H9 (cell line): ENCODE measurements around the gene FBXO17. TPM values are rescaled to one million over a fixed set of nuclear protein-coding genes. Genes with fewer than 3 reads are reported as not detected.

Source experiments
- DNase-seq: peaks from one replicate; pipeline ENCODE4 v3.0.0-alpha.2; 2017
- H2AFZ ChIP-seq: one replicate; pipeline ENCODE4 v1.6.1; 2013; ENCODE audit warnings: mild to moderate bottlenecking, low read length, control low read depth, moderate library complexity
- H2AK5ac ChIP-seq: 2 replicates; pipeline ENCODE4 v1.6.1; 2013; ENCODE audit warnings: low read length, control low read depth, mixed read lengths; ENCODE audit not compliant: insufficient read length
- H2BK120ac ChIP-seq: one replicate; pipeline ENCODE4 v1.6.1; 2013; ENCODE audit warnings: low read depth, mild to moderate bottlenecking, low read length, control low read depth, inconsistent platforms; ENCODE audit not compliant: poor library complexity, severe bottlenecking
- H2BK12ac ChIP-seq: 2 replicates; pipeline ENCODE4 v1.6.1; 2013; ENCODE audit warnings: low read length, control low read depth, mixed read lengths, low read depth; ENCODE audit not compliant: insufficient read length
- H2BK15ac ChIP-seq: 2 replicates; pipeline ENCODE4 v1.6.1; 2013; ENCODE audit warnings: low read depth, low read length, control low read depth
- H2BK20ac ChIP-seq: one replicate; pipeline ENCODE4 v1.6.1; 2013; ENCODE audit warnings: low read depth, mild to moderate bottlenecking, low read length, control low read depth, inconsistent platforms; ENCODE audit not compliant: poor library complexity, severe bottlenecking
- H2BK5ac ChIP-seq: 2 replicates; pipeline ENCODE4 v1.6.1; 2013; ENCODE audit warnings: low read length, control low read depth, mixed read lengths; ENCODE audit not compliant: insufficient read length
- H3K14ac ChIP-seq: 2 replicates; pipeline ENCODE4 v1.6.1; 2013; ENCODE audit warnings: low read length, control low read depth; ENCODE audit not compliant: insufficient read depth
- H3K18ac ChIP-seq: 2 replicates; pipeline ENCODE4 v1.6.1; 2013; ENCODE audit warnings: low read depth, mild to moderate bottlenecking, mixed read lengths, low read length, control low read depth; ENCODE audit not compliant: insufficient read length
- H3K23ac ChIP-seq: 2 replicates; pipeline ENCODE4 v1.6.1; 2013; ENCODE audit warnings: low read length, control low read depth, mixed read lengths, low read depth; ENCODE audit not compliant: insufficient read length
- H3K23me2 ChIP-seq: 2 replicates; pipeline ENCODE4 v1.6.1; 2013; ENCODE audit warnings: low read depth, mild to moderate bottlenecking, mixed read lengths, low read length, control low read depth; ENCODE audit not compliant: insufficient read length, poor library complexity, severe bottlenecking
- H3K27ac ChIP-seq: 2 replicates; pipeline ENCODE4 v1.5.1; 2013; ENCODE audit warnings: low read length, control low read depth, mixed read lengths, low read depth; ENCODE audit not compliant: insufficient read length
- H3K27me3 ChIP-seq: 2 replicates; pipeline ENCODE4 v1.6.1; 2013; ENCODE audit warnings: low read length, control low read depth, inconsistent platforms; ENCODE audit not compliant: insufficient read depth
- H3K4ac ChIP-seq: 2 replicates; pipeline ENCODE4 v1.6.1; 2013; ENCODE audit warnings: low read depth, mild to moderate bottlenecking, control low read depth, inconsistent platforms, low read length, moderate library complexity
- H3K4me1 ChIP-seq: 2 replicates; pipeline ENCODE4 v1.6.1; 2013; ENCODE audit warnings: low read length, control low read depth, inconsistent platforms; ENCODE audit not compliant: insufficient read depth
- H3K4me2 ChIP-seq: 2 replicates; pipeline ENCODE4 v1.6.1; 2013; ENCODE audit warnings: low read length, control low read depth, mixed read lengths; ENCODE audit not compliant: insufficient read length, insufficient read depth
- H3K56ac ChIP-seq: 2 replicates; pipeline ENCODE4 v1.6.1; 2013; ENCODE audit warnings: low read depth, mild to moderate bottlenecking, mixed read lengths, low read length, control low read depth; ENCODE audit not compliant: insufficient read length
- H3K79me1 ChIP-seq: 2 replicates; pipeline ENCODE4 v1.6.1; 2013; ENCODE audit warnings: low read depth, mild to moderate bottlenecking, moderate library complexity, low read length, control low read depth, inconsistent platforms; ENCODE audit not compliant: insufficient read depth, poor library complexity, severe bottlenecking
- H3K79me2 ChIP-seq: 2 replicates; pipeline ENCODE4 v1.6.1; 2013; ENCODE audit warnings: low read length, control low read depth, inconsistent platforms; ENCODE audit not compliant: insufficient read depth
- H3K9ac ChIP-seq: 2 replicates; pipeline ENCODE4 v1.6.1; 2013; ENCODE audit warnings: low read length, control low read depth, mixed read lengths; ENCODE audit not compliant: insufficient read length; ENCODE audit errors: extremely low read depth
- H3K9me3 ChIP-seq: one replicate; pipeline ENCODE4 v1.6.1; 2013; ENCODE audit warnings: low read depth, low read length, inconsistent platforms; ENCODE audit not compliant: control insufficient read depth
- H3T11ph ChIP-seq: one replicate; pipeline ENCODE4 v1.6.1; 2013; ENCODE audit warnings: mild to moderate bottlenecking, low read length, control low read depth, inconsistent platforms
- H4K20me1 ChIP-seq: one replicate; pipeline ENCODE4 v1.6.1; 2013; ENCODE audit not compliant: control insufficient read depth, insufficient read length, insufficient read depth
- H4K5ac ChIP-seq: 2 replicates; pipeline ENCODE4 v1.6.1; 2013; ENCODE audit warnings: low read depth, mild to moderate bottlenecking, mixed read lengths, low read length, control low read depth; ENCODE audit not compliant: insufficient read length
- H4K8ac ChIP-seq: replicated peaks from 2 replicates; pipeline ENCODE4 v1.6.1; 2013; ENCODE audit warnings: low read length, control low read depth, mixed read lengths, low read depth; ENCODE audit not compliant: insufficient read length
- H4K91ac ChIP-seq: 2 replicates; pipeline ENCODE4 v1.6.1; 2013; ENCODE audit warnings: low read depth, mild to moderate bottlenecking, moderate library complexity, mixed read lengths, low read length, control low read depth; ENCODE audit not compliant: insufficient read length
- H3K27ac Mint-ChIP-seq, 3 experiments: 2 replicates in 2 of 3; 3 replicates in 1 of 3; pipeline ENCODE4 v1.8.0; 2020 to 2021; ENCODE audit warnings: mixed read lengths in 3 of 3, mild to moderate bottlenecking in 1 of 3, moderate library complexity in 1 of 3
- H3K27me3 Mint-ChIP-seq: 2 replicates; pipeline ENCODE4 v1.8.0; 2021; ENCODE audit warnings: low read depth, mild to moderate bottlenecking, moderate library complexity, mixed read lengths
- H3K36me3 Mint-ChIP-seq, 3 experiments: 2 replicates in 2 of 3; 3 replicates in 1 of 3; pipeline ENCODE4 v1.8.0; 2020 to 2021; ENCODE audit warnings: low read depth in 3 of 3, mixed read lengths in 3 of 3; ENCODE audit not compliant: insufficient read depth in 1 of 3
- H3K4me1 Mint-ChIP-seq, 2 experiments: 2 replicates each; pipeline ENCODE4 v1.8.0; 2020; ENCODE audit warnings: mixed read lengths in 2 of 2
- H3K4me3 Mint-ChIP-seq, 2 experiments: 2 replicates in 1 of 2; 3 replicates in 1 of 2; pipeline ENCODE4 v1.8.0; 2020 to 2021; ENCODE audit warnings: mild to moderate bottlenecking in 2 of 2, mixed read lengths in 2 of 2, moderate library complexity in 1 of 2
- H3K9me3 Mint-ChIP-seq, 2 experiments: 2 replicates in 1 of 2; 3 replicates in 1 of 2; pipeline ENCODE4 v1.8.0; 2020; ENCODE audit warnings: mild to moderate bottlenecking in 2 of 2, mixed read lengths in 2 of 2, moderate library complexity in 1 of 2
- WGBS: extraction: QIAGEN DNeasy Blood & Tissue Kit; methylation state at CpG from one replicate; pipeline ENCODE4 v1.1.7; 2013; ENCODE audit warnings: missing lambda C conversion rate, low lambda C conversion rate, mixed read lengths; ENCODE audit not compliant: insufficient read length; ENCODE audit errors: extremely low coverage; 5-methylcytosine and 5-hydroxymethylcytosine counted together
- total RNA-seq: library from RNA; stranded (reverse); gene quantifications from 2 replicates; pipeline ENCODE4 v1.2.1, GENCODE V29; 2021
- TF ChIP-seq, protein P1 (sequence below): fragments of 200-600 bp; sonication (generic); conservative IDR thresholded peaks from 3 replicates; pipeline ENCODE4 v1.8.0; 2021; ENCODE audit warnings: antibody characterized with exemption, mild to moderate bottlenecking

The FBXO17 gene
- total RNA-seq, 1 experiment from 2014 or later, result 25.5 TPM

- Histone ChIP-seq H4K20me1 (no peaks in the 10 kb centered on the region), H3K79me2 (no peaks in the 10 kb centered on the region)
Observed at GRCh38 chr19:38979812-38980211, 4.3 kb upstream of the FBXO17 start.

More at GRCh38 chr19:38979812-38980211, 4.3 kb upstream of the FBXO17 start:
- Histone ChIP-seq H3K9me3 (no peaks in the 10 kb centered on the region), H3T11ph (no peak overlapping the region), H3K79me1 (no peaks in the 10 kb centered on the region), H3K4me2 (no peak overlapping the region), H2BK12ac (no peak overlapping the region), H3K4me1 (no peaks in the 10 kb centered on the region), H3K27ac (no peak overlapping the region), H4K8ac (no peak overlapping the region), H3K9ac (no peak overlapping the region), H3K14ac (no peak overlapping the region), H3K27me3 (no peaks in the 10 kb centered on the region), H2AFZ (no peak overlapping the region), H3K18ac (no peak overlapping the region), H3K4ac (no peak overlapping the region), H4K91ac (no peak overlapping the region), H3K56ac (no peak overlapping the region), H3K23me2 (peaks cover 13% of the 10 kb centered on the region), H3K23ac (no peak overlapping the region), H4K5ac (no peak overlapping the region), H2BK120ac (no peak overlapping the region), H2BK20ac (no peak overlapping the region), H2AK5ac (no peak overlapping the region), H2BK15ac (no peak overlapping the region), H2BK5ac (no peak overlapping the region)
- TF ChIP-seq, protein P1, sequence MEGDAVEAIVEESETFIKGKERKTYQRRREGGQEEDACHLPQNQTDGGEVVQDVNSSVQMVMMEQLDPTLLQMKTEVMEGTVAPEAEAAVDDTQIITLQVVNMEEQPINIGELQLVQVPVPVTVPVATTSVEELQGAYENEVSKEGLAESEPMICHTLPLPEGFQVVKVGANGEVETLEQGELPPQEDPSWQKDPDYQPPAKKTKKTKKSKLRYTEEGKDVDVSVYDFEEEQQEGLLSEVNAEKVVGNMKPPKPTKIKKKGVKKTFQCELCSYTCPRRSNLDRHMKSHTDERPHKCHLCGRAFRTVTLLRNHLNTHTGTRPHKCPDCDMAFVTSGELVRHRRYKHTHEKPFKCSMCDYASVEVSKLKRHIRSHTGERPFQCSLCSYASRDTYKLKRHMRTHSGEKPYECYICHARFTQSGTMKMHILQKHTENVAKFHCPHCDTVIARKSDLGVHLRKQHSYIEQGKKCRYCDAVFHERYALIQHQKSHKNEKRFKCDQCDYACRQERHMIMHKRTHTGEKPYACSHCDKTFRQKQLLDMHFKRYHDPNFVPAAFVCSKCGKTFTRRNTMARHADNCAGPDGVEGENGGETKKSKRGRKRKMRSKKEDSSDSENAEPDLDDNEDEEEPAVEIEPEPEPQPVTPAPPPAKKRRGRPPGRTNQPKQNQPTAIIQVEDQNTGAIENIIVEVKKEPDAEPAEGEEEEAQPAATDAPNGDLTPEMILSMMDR, result no peak
- peaks cover 9 to 11% of the 10 kb centered on the region in 2 experiments for H3K4me1 Mint-ChIP-seq
- no peak overlapping the region for H3K4me3 Mint-ChIP-seq
- H3K27ac Mint-ChIP-seq, result no peak overlapping the region
- peaks cover 10 to 11% of the 10 kb centered on the region in 2 experiments for H3K9me3 Mint-ChIP-seq
- peaks cover 8% of the 10 kb centered on the region for H3K27me3 Mint-ChIP-seq
- DNase-seq, result no peak
- WGBS, result no CpG with 5 or more reads among the region's 5 CpGs
- peaks cover 8 to 10% (median 9%) of the 10 kb centered on the region in 3 experiments for H3K36me3 Mint-ChIP-seq
